ENCODE results near the gene PRDM16.

Gene PRDM16

GRCh38 chr1:3273447-3273846 lies 204.4 kb downstream of the PRDM16 start:
- H3K4me1 ChIP-seq (ENCODE audit: insufficient read depth, insufficient read length): no peaks in the 10 kb centered on the region
- H3K9ac ChIP-seq (ENCODE audit: insufficient read length, low read depth): no peak overlapping the region
- no peak overlapping the region for H3K4me3 ChIP-seq (ENCODE audit: insufficient read length, low read depth)
- no peak for TF ChIP-seq YY1 (IDR thresholded peaks at IDR 0.05; ENCODE audit: insufficient read depth, insufficient read length)
- no peak for TF ChIP-seq SUZ12 (IDR thresholded peaks at IDR 0.05; ENCODE audit: extremely low read depth, insufficient read depth, insufficient read length)
- no peak for TF ChIP-seq ZNF274 (IDR thresholded peaks at IDR 0.05; ENCODE audit: low read depth, low read length)
- DNase-seq (ENCODE audit: low read depth, low spot score): no peak
- H3K27me3 ChIP-seq (ENCODE audit: insufficient read depth, insufficient read length): no peaks in the 10 kb centered on the region
- H3K36me3 ChIP-seq (ENCODE audit: insufficient read depth, insufficient read length, low read length): no peaks in the 10 kb centered on the region
- H3K9me3 ChIP-seq (ENCODE audit: insufficient read depth, low read length): no peaks in the 10 kb centered on the region

- no peak for DNase-seq (ENCODE audit: low read depth, low spot score)
- Histone ChIP-seq H3K9me3 (ENCODE audit: insufficient read depth, low read length) (no peaks in the 10 kb centered on the region), H3K27me3 (ENCODE audit: insufficient read depth, insufficient read length) (no peaks in the 10 kb centered on the region), H3K4me3 (ENCODE audit: insufficient read length, low read depth) (no peak overlapping the region), H3K36me3 (ENCODE audit: insufficient read depth, insufficient read length, low read length) (no peaks in the 10 kb centered on the region), H3K4me1 (ENCODE audit: insufficient read depth, insufficient read length) (no peaks in the 10 kb centered on the region), H3K9ac (ENCODE audit: insufficient read length, low read depth) (no peak overlapping the region)
- no peak for TF ChIP-seq SUZ12 (IDR thresholded peaks at IDR 0.05; ENCODE audit: extremely low read depth, insufficient read depth, insufficient read length)
- no peak for TF ChIP-seq YY1 (IDR thresholded peaks at IDR 0.05; ENCODE audit: insufficient read depth, insufficient read length)
- TF ChIP-seq ZNF274 (IDR thresholded peaks at IDR 0.05; ENCODE audit: low read depth, low read length): no peak
These were observed 206.0 kb downstream of the PRDM16 start for GRCh38 chr1:3274972-3275371.

GRCh38 chr1:3275471-3276340 lies 206.7 kb downstream of the PRDM16 start:
- Histone ChIP-seq H3K4me1 (ENCODE audit: insufficient read depth, insufficient read length) (no peaks in the 10 kb centered on the region), H3K4me3 (ENCODE audit: insufficient read length, low read depth) (no peak overlapping the region), H3K36me3 (ENCODE audit: insufficient read depth, insufficient read length, low read length) (no peaks in the 10 kb centered on the region), H3K9me3 (ENCODE audit: insufficient read depth, low read length) (no peaks in the 10 kb centered on the region), H3K9ac (ENCODE audit: insufficient read length, low read depth) (no peak overlapping the region), H3K27me3 (ENCODE audit: insufficient read depth, insufficient read length) (no peaks in the 10 kb centered on the region)
- no peak for TF ChIP-seq SUZ12 (IDR thresholded peaks at IDR 0.05; ENCODE audit: extremely low read depth, insufficient read depth, insufficient read length)
- no peak for DNase-seq (ENCODE audit: low read depth, low spot score)

GRCh38 chr1:3276341-3276800 lies 207.4 kb downstream of the PRDM16 start:
- no peak for TF ChIP-seq SUZ12 (IDR thresholded peaks at IDR 0.05; ENCODE audit: extremely low read depth, insufficient read depth, insufficient read length)
- no peak for TF ChIP-seq YY1 (IDR thresholded peaks at IDR 0.05; ENCODE audit: insufficient read depth, insufficient read length)
- TF ChIP-seq ZNF274 (IDR thresholded peaks at IDR 0.05; ENCODE audit: low read depth, low read length): no peak

GRCh38 chr1:3277011-3277471 lies 208.0 kb downstream of the PRDM16 start:
- H3K9ac ChIP-seq (ENCODE audit: insufficient read length, low read depth): no peak overlapping the region
- no peaks in the 10 kb centered on the region for H3K27me3 ChIP-seq (ENCODE audit: insufficient read depth, insufficient read length)
- no peaks in the 10 kb centered on the region for H3K36me3 ChIP-seq (ENCODE audit: insufficient read depth, insufficient read length, low read length)
- no peaks in the 10 kb centered on the region for H3K4me1 ChIP-seq (ENCODE audit: insufficient read depth, insufficient read length)
- no peak overlapping the region for H3K4me3 ChIP-seq (ENCODE audit: insufficient read length, low read depth)
- H3K9me3 ChIP-seq (ENCODE audit: insufficient read depth, low read length): no peaks in the 10 kb centered on the region
- DNase-seq (ENCODE audit: low read depth, low spot score): no peak
- TF ChIP-seq SUZ12 (IDR thresholded peaks at IDR 0.05; ENCODE audit: extremely low read depth, insufficient read depth, insufficient read length) (no peak), ZNF274 (IDR thresholded peaks at IDR 0.05; ENCODE audit: low read depth, low read length) (no peak), YY1 (IDR thresholded peaks at IDR 0.05; ENCODE audit: insufficient read depth, insufficient read length) (no peak)

More at GRCh38 chr1:3276341-3276800, 207.4 kb downstream of the PRDM16 start:
- Histone ChIP-seq H3K4me1 (ENCODE audit: insufficient read depth, insufficient read length) (no peaks in the 10 kb centered on the region), H3K9ac (ENCODE audit: insufficient read length, low read depth) (no peak overlapping the region), H3K27me3 (ENCODE audit: insufficient read depth, insufficient read length) (no peaks in the 10 kb centered on the region), H3K9me3 (ENCODE audit: insufficient read depth, low read length) (no peaks in the 10 kb centered on the region), H3K36me3 (ENCODE audit: insufficient read depth, insufficient read length, low read length) (no peaks in the 10 kb centered on the region), H3K4me3 (ENCODE audit: insufficient read length, low read depth) (no peak overlapping the region)
- DNase-seq (ENCODE audit: low read depth, low spot score): no peak

- Histone ChIP-seq H3K27me3 (ENCODE audit: insufficient read depth, insufficient read length) (no peaks in the 10 kb centered on the region), H3K4me1 (ENCODE audit: insufficient read depth, insufficient read length) (no peaks in the 10 kb centered on the region), H3K9ac (ENCODE audit: insufficient read length, low read depth) (no peak overlapping the region), H3K4me3 (ENCODE audit: insufficient read length, low read depth) (no peak overlapping the region), H3K36me3 (ENCODE audit: insufficient read depth, insufficient read length, low read length) (no peaks in the 10 kb centered on the region), H3K9me3 (ENCODE audit: insufficient read depth, low read length) (no peaks in the 10 kb centered on the region)
- DNase-seq (ENCODE audit: low read depth, low spot score): no peak
- no peak for TF ChIP-seq SUZ12 (IDR thresholded peaks at IDR 0.05; ENCODE audit: extremely low read depth, insufficient read depth, insufficient read length)
- TF ChIP-seq YY1 (IDR thresholded peaks at IDR 0.05; ENCODE audit: insufficient read depth, insufficient read length): no peak
- no peak for TF ChIP-seq ZNF274 (IDR thresholded peaks at IDR 0.05; ENCODE audit: low read depth, low read length)
These were observed 208.6 kb downstream of the PRDM16 start for GRCh38 chr1:3277623-3278022.

GRCh38 chr1:3278416-3279181 lies 209.6 kb downstream of the PRDM16 start:
- DNase-seq (ENCODE audit: low read depth, low spot score): no peak
- no peaks in the 10 kb centered on the region for H3K4me1 ChIP-seq (ENCODE audit: insufficient read depth, insufficient read length)
- H3K9me3 ChIP-seq (ENCODE audit: insufficient read depth, low read length): no peaks in the 10 kb centered on the region
- H3K4me3 ChIP-seq (ENCODE audit: insufficient read length, low read depth): no peak overlapping the region
- no peak overlapping the region for H3K9ac ChIP-seq (ENCODE audit: insufficient read length, low read depth)
- no peaks in the 10 kb centered on the region for H3K27me3 ChIP-seq (ENCODE audit: insufficient read depth, insufficient read length)
- TF ChIP-seq ZNF274 (IDR thresholded peaks at IDR 0.05; ENCODE audit: low read depth, low read length) (no peak), SUZ12 (IDR thresholded peaks at IDR 0.05; ENCODE audit: extremely low read depth, insufficient read depth, insufficient read length) (no peak), YY1 (IDR thresholded peaks at IDR 0.05; ENCODE audit: insufficient read depth, insufficient read length) (no peak)
- H3K36me3 ChIP-seq (ENCODE audit: insufficient read depth, insufficient read length, low read length): no peaks in the 10 kb centered on the region
